Kidney (tissue), 14 donors: ENCODE results near the gene LRRC53. TPM values are rescaled to one million over a fixed set of nuclear protein-coding genes. Genes with fewer than 3 reads are reported as not detected.

Source experiments
- DNase-seq, 5 donors: peaks; one replicate each; pipeline ENCODE4 v3.0.0-alpha.2; 2013 to 2020
- FAIRE-seq: peaks from 2 replicates; lab custom pipeline; 2012; peaks lifted over from hg19 to GRCh38; lab: Jason Lieb, UNC
- H3K27ac ChIP-seq, 2 donors: one replicate each; pipeline ENCODE4 v1.7.0; 2013; ENCODE audit warnings: low read depth in 2 of 2, low read length in 2 of 2, inconsistent platforms in 1 of 2
- H3K27me3 ChIP-seq: one replicate; pipeline ENCODE4 v1.7.1; 2013; ENCODE audit warnings: low read length, inconsistent platforms; ENCODE audit not compliant: control insufficient read depth, insufficient read depth
- H3K36me3 ChIP-seq, 3 donors: one replicate each; pipeline versions ENCODE4 v1.7.0 to v1.7.1; 2013; ENCODE audit warnings: low read length in 3 of 3, control low read depth in 1 of 3, inconsistent platforms in 1 of 3; ENCODE audit not compliant: insufficient read depth in 3 of 3, control insufficient read depth in 2 of 3
- H3K4me1 ChIP-seq, 3 donors: one replicate each; pipeline versions ENCODE4 v1.7.0 to v1.7.1; 2013; ENCODE audit warnings: low read length in 3 of 3, inconsistent platforms in 1 of 3, low read depth in 1 of 3; ENCODE audit not compliant: control insufficient read depth in 2 of 3, insufficient read depth in 2 of 3
- H3K4me3 ChIP-seq, 3 donors: one replicate each; pipeline versions ENCODE4 v1.7.0 to v1.8.1; 2013; ENCODE audit warnings: low read length in 3 of 3, control low read depth in 1 of 3, inconsistent platforms in 1 of 3
- H3K9ac ChIP-seq, 3 donors: one replicate each; pipeline versions ENCODE4 v1.7.0 to v1.7.1; 2013; ENCODE audit warnings: low read length in 3 of 3, control low read depth in 1 of 3, inconsistent platforms in 1 of 3
- H3K9me3 ChIP-seq, 3 donors: one replicate each; pipeline versions ENCODE4 v1.7.0 to v1.7.1; 2013; ENCODE audit warnings: low read length in 3 of 3, control low read depth in 1 of 3, inconsistent platforms in 1 of 3; ENCODE audit not compliant: control insufficient read depth in 2 of 3, insufficient read depth in 1 of 3
- CTCF ChIP-seq: IDR thresholded peaks from 3 replicates; pipeline ENCODE4 v1.5.1; 2012; ENCODE audit warnings: mild to moderate bottlenecking, moderate library complexity, borderline replicate concordance; ENCODE audit not compliant: insufficient read depth; ENCODE audit errors: extremely low read depth
- intact Hi-C: fragments of 100-400 bp; cut with DNase I; formaldehyde crosslinking; loops from one replicate; pipeline ENCODE4 v1.11.1; 2022
- polyA plus RNA-seq: library from polyadenylated mRNA; stranded (reverse); fragments of 350-450 nt; fragmentation: Illumina TruSeq; extraction: RNeasy Lipid Tissue Mini Kit (QIAGEN cat#74804); gene quantifications from one replicate; pipeline ENCODE4 v1.2.3, GENCODE V29; 2014; ENCODE audit warnings: low read depth, low replicate concordance; ENCODE audit not compliant: insufficient read depth
- total RNA-seq: library from RNA; stranded (reverse); fragmentation: NEBNext Ultra II Directional; extraction: Animal tissue kit (Norgen Biotek cat#: 25700); gene quantifications from one replicate; pipeline ENCODE4 v1.2.1, GENCODE V29; 2021
- donor health status: control.
- donor health status: control.
- donor health status: control.
- donor health status: control.
- donor health status: control.
- donor health status: DM: yes; HTN: yes; CAD: no.
- donor health status: Normal renal cell carcinoma (clear cell type).

LRRC53 gene
- total and polyA plus RNA-seq, 2 donors from 2014 or later, result not detected

GRCh38 chr1:74545821-74546220 is 33.4 kb upstream of the LRRC53 start:
- no peak for DNase-seq
- H3K9me3 ChIP-seq, result no peaks in the 10 kb centered on the region
- no peak for FAIRE-seq
- no peaks in the 10 kb centered on the region for H3K27me3 ChIP-seq
- intact Hi-C loops, result no loop called here
- no peak overlapping the region for H3K9ac ChIP-seq
- H3K36me3 ChIP-seq, result no peaks in the 10 kb centered on the region
- H3K4me3 ChIP-seq, result no peak overlapping the region
- TF ChIP-seq CTCF, result no peak
- H3K4me1 ChIP-seq, result no peaks in the 10 kb centered on the region
- no peak overlapping the region for H3K27ac ChIP-seq

- Histone ChIP-seq H3K4me1 (no peaks in the 10 kb centered on the region), H3K9ac (no peak overlapping the region), H3K9me3 (no peaks in the 10 kb centered on the region), H3K36me3 (no peaks in the 10 kb centered on the region), H3K27me3 (no peaks in the 10 kb centered on the region), H3K27ac (no peak overlapping the region), H3K4me3 (no peak overlapping the region)
- FAIRE-seq (no peak), DNase-seq (no peak)
- intact Hi-C loops, result no loop called here
- TF ChIP-seq CTCF, result no peak
Measured at GRCh38 chr1:74534241-74534640, 21.8 kb upstream of the LRRC53 start.

GRCh38 chr1:74531796-74532195 is 19.4 kb upstream of the LRRC53 start:
- intact Hi-C loops, result no loop called here
- no peak for FAIRE-seq
- TF ChIP-seq CTCF, result no peak

GRCh38 chr1:74530892-74531291 is 18.5 kb upstream of the LRRC53 start:
- Histone ChIP-seq H3K4me3 (no peak overlapping the region), H3K4me1 (no peaks in the 10 kb centered on the region), H3K9me3 (no peaks in the 10 kb centered on the region), H3K27me3 (no peaks in the 10 kb centered on the region), H3K9ac (no peak overlapping the region), H3K27ac (no peak overlapping the region), H3K36me3 (no peaks in the 10 kb centered on the region)
- DNase-seq (no peak), FAIRE-seq (no peak)
- intact Hi-C loops, result no loop called here
- no peak for TF ChIP-seq CTCF

More at GRCh38 chr1:74531796-74532195, 19.4 kb upstream of the LRRC53 start:
- H3K27ac ChIP-seq, result no peak overlapping the region
- no peaks in the 10 kb centered on the region for H3K36me3 ChIP-seq
- H3K4me1 ChIP-seq, result no peaks in the 10 kb centered on the region
- H3K9me3 ChIP-seq, result no peaks in the 10 kb centered on the region
- DNase-seq, result no peak
- H3K27me3 ChIP-seq, result no peaks in the 10 kb centered on the region
- no peak overlapping the region for H3K4me3 ChIP-seq
- H3K9ac ChIP-seq, result no peak overlapping the region
